Measurements from ENCODE around the gene LRRC25.
A peak's percentile ranks its signal among the peaks of the same experiment; 100 is the strongest.

The LRRC25 gene
- 0 to 0.08 (median 0) reads per million in 4 donors for total RNA-seq

- no peak for DNase-seq
Observed at GRCh38 chr19:18397242-18398202, at the start of gene LRRC25. LRRC25 (minus strand) TSS chr19:18397622; CDS start chr19:18396963, 659 bp downstream.

- no peak for DNase-seq
Observed at GRCh38 chr19:18446811-18447359, 49.5 kb upstream of the LRRC25 start.

DNA sequence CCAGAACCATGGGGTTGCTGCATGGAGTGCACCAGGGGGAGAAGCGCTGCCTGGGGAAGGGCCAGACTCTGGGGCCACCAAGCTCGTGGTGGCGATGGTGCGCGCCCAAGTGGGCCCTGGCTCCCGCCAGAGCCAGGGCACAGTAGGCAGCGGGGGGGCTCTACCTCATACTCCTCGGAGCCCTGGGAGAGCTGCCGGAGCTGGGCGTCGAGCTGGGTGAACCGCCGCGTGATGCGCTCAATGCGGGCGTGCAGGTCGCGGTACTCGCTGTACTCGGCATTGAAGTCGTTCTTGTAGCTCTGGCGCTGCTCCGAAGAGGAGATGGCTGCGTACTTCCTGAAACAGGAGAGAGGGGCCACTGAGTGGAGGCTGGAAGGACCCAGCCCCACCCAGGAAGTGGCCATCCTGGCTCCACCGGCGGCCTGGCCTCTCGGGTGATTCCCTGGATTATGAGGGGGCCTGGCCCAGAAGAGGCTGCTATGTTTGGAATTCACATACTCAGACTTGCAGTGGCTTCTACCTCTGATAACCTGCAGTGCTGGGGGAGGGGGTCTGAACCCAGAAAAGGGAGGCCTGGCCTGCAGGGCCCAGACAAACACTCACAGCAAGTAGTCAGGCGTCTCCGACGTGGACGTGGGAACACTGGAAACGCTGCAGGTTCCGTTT is 48.9 kb upstream of the LRRC25 start:
- DNase-seq: no peak

- no peak for DNase-seq
Observed at GRCh38 chr19:18445262-18445948, 48.0 kb upstream of the LRRC25 start.

GRCh38 chr19:18444513-18444912 is 47.1 kb upstream of the LRRC25 start:
- DNase-seq: no peak

DNA sequence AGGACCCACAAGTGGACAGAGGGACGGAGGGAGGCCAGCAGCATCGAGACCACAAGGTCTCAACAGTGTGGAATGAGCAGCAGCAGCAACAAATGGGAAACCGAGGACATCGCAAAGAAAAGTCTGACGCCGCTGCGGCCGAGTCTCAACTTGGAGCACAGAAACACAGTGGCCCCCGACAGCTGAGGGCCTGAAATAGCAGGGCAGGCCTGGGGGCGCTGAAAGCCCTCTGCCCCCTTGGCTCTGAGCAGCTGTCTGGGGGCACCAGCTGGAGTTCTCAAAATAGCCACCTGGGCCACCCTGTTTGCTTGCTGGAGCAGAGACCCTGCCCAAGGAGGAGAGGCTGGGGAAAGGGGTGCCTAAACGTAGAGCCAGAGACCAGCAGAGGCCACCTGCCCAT is 46.4 kb upstream of the LRRC25 start:
- no peak for DNase-seq

DNA sequence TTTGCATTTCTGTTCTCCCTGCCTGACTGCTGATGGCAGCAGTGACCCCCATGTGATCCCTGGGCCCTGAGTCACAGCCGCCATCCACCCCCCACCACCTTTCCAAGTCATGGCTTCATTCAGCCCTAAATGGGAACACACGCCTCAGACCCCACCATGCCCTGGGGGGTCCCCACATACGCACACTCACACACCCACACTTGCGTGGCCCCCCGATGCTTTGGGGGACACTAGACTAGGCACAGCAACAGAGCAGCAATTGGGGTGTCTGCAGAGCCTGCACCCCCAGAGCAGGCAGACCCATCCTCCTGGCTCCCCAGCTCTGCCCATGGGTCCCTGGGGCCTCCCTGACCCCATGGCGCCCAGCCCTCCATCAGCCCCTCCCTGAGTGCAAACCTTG is 46.0 kb upstream of the LRRC25 start:
- no peak for DNase-seq

- no peak for DNase-seq
Observed at GRCh38 chr19:18442941-18443340, 45.5 kb upstream of the LRRC25 start.

- peak in 4 of 5 donors; percentile 34 to 63 (median 50) for DNase-seq
Observed at GRCh38 chr19:18441804-18442788, 44.7 kb upstream of the LRRC25 start.

DNA sequence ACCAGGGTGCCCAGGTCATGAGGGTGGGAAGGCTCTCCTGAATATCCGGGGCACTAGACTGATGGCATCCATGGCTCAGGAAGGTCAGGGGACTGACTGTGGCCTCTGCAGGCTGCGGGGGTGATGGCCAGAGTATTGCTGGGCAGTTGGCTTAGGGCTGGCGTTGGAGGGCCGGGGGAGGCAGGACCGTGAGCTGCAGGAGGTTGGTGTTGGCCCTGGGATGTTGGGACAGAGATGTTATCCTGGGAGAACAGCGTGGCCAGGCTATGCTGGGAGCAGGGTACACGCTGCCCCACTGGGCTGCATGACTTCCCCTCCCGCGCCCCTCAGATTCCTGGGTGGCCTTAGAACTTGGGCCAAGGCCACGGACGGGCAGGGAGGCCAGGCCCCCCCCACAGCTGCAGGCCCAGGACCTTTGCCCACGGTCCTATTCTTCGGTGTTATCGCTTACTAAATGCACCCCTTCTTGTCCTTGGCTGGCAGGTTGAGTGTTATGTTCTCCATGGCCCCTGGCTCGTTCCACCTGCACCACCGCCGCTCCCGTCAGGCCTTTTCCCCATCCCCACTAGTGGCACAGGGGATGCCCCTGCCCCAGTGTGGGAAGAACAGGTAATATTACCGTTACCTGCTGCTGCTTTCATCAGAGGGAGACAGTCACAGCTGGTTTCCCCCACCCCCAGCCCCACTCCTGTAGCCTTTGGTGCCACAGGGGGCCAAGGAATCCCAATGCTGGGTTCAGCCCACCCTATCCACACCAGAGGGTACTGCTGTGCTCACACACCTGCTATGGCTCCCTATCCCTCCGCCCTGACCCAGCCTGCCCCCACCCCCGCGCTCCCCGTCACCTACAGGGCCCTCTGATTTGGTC is 43.7 kb upstream of the LRRC25 start:
- no peak for DNase-seq

DNA sequence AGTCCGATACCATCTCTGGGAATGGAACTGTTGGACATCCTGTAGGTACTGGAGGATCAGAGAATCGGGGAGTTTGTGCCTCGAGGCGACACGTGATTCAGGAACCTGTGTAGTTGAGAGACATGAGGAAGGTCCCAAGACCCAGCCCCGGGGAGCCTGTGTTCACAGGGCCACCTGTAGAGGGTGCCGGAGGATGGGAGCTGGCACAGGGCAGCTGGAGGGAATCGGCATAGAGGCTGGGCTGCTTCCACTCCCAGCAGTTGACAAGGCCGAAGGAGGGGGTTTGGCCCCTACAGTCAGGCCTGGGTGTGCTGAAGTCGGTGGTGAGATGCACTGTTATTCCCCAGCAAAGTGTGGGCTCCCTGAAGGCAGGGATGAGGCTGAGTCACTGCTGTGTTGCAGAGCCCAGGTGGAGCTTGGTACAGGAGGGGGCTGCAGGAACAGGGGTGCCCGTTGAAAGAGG is 43.0 kb upstream of the LRRC25 start:
- no peak for DNase-seq

DNA sequence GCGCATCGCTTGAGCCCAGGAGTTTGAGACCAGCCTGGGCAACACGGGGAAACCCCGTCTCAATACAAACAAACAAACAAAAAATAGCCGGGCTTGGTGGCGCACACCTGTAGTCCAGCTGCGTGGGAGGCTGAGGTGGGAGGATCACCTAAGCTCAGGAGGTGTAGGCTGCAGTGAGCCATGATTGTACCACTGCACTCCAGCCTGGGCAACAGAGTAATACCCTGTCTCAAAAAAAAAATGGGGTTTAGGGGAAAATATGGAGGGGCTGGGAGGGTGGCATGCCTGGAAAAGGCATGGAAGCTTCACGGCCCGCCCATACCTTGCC is 42.5 kb upstream of the LRRC25 start:
- DNase-seq: no peak

GRCh38 chr19:18439025-18439909 is 41.8 kb upstream of the LRRC25 start:
- DNase-seq: no peak

DNA sequence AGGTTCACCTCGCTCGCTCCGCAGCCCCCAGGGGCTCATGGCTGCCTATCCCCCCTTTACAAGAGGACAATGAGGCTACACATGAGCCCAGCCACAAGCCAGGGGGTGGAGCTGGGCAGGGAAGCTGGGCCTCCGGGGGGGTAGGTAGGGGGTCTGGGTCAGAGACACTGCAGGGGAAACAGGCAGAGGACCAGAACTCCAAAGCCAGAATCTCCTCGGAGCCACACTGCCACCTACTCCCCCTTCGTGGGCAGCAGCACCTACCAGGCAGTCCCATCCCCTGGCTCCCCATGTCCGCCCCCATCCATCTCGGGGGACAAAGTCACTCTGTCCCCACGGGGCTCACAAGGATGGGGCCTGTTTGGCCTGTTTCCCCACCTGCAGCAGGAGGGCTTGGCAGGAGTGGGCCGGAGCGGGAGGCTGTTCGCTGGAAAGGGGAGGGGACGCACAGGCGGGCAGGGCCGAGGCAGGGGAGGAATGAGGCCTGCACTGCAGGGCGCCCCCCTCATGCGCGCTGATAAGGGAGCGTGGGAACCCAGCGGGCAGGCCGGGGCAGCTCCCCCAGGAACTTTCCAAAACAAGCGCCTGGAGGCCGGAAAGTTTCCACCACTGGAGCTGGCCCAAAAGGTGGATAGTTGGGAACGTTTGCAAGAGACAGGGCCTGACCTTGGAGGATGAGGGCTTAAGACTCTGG is 41.1 kb upstream of the LRRC25 start:
- no peak for DNase-seq

DNA sequence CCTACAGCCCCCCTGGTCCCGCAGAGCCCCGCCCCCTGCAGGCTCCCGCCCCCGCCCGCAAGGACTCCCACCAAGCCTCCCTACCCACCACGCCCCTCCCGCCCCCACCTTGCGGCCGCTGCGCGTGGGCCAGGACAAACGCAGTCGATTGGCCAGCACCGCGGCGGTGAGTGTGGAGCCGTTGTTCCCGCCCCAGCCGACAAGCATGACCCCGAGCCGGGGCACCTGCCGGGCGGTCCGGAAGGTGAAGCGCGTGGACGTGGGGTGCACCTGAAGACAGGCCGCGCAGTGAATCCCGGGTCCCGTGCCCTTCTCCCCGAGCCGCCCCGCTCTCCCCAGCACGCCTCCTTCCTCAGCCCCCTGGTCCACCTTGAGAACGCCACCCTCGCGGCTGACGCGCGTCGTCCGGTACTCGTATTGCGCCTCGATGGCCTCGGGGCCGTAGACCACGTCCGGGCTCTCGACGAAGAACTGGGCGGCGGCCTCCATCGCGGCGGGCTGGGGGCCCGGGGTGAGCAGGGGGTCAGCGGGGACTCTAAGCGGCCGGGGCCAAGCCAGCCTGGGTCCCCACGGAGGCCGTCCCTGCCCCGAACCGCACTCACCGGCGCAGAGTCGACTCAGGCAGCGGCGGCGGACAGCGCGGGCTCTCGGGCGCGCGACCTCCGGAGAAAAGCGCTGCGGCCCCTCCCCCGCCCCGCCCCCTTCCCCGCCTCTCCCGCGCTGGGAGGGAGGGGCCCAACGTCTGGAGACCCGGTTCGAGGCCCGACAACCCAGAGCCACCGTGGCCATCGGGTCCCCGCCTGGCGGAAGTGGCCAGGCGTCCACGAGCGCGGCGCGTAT is 40.3 kb upstream of the LRRC25 start, which contains the start of gene ISYNA1:
ISYNA1 (minus strand) TSS at position 643 of the 840 bp plus-strand sequence; CDS start at position 489, 154 bp downstream.
- DNase-seq: peak in 2 of 5 donors; percentile 45 to 54

GRCh38 chr19:18436671-18437490 is 39.5 kb upstream of the LRRC25 start:
- DNase-seq: peak; percentile 67 to 74 (median 73)

All from T-helper 1 cell (primary cell).